H1 (cell line): ENCODE measurements around the gene PHACTR2. TPM values are rescaled to one million over a fixed set of nuclear protein-coding genes. Genes with fewer than 3 reads are reported as not detected.

Source experiments
- CTCF ChIA-PET: fragments of 300-600 bp; sonication (Branson Sonifier 250); formaldehyde crosslinking; loops from one replicate; lab custom pipeline; 2021; ENCODE audit not compliant: partially characterized antibody; lab: Charles Lee
- POLR2A ChIA-PET: fragments of 300-600 bp; sonication (Branson Sonifier 250); formaldehyde crosslinking; loops from one replicate; lab custom pipeline; 2021; ENCODE audit warnings: inconsistent platforms; ENCODE audit not compliant: partially characterized antibody; lab: Charles Lee
- DNase-seq, 2 experiments: peaks; one replicate each; pipeline versions ENCODE4 v3.0.0 to v3.0.0-alpha.2; 2010 to 2022; ENCODE audit warnings: low spot score in 2 of 2, low read depth in 1 of 2, mixed read lengths in 1 of 2
- FAIRE-seq: peaks from 2 replicates; lab custom pipeline; 2011; peaks lifted over from hg19 to GRCh38; lab: Jason Lieb, UNC
- H2AFZ ChIP-seq: 2 replicates; pipeline ENCODE4 v1.8.1; 2012; ENCODE audit warnings: low read length, inconsistent platforms
- H2AK5ac ChIP-seq: 2 replicates; pipeline ENCODE4 v1.6.1; 2013; ENCODE audit warnings: low read depth, low read length
- H2BK120ac ChIP-seq: replicated peaks from 2 replicates; pipeline ENCODE3; 2013; ENCODE audit warnings: low read depth, low read length, inconsistent platforms
- H2BK12ac ChIP-seq: 2 replicates; pipeline ENCODE4 v1.6.1; 2013; ENCODE audit warnings: low read depth, low read length
- H2BK15ac ChIP-seq: 2 replicates; pipeline ENCODE4 v1.6.1; 2013; ENCODE audit warnings: low read length
- H2BK20ac ChIP-seq: 2 replicates; pipeline ENCODE4 v1.6.1; 2013; ENCODE audit warnings: low read length
- H2BK5ac ChIP-seq: 2 replicates; pipeline ENCODE4 v1.6.1; 2013; ENCODE audit warnings: low read depth, low read length
- H3K14ac ChIP-seq: 2 replicates; pipeline ENCODE4 v1.6.1; 2013; ENCODE audit warnings: inconsistent platforms; ENCODE audit not compliant: insufficient read length
- H3K18ac ChIP-seq: 2 replicates; pipeline ENCODE4 v1.6.1; 2013; ENCODE audit warnings: low read length; ENCODE audit errors: extremely low read depth
- H3K23ac ChIP-seq: 2 replicates; pipeline ENCODE4 v1.6.1; 2013; ENCODE audit warnings: inconsistent platforms; ENCODE audit not compliant: insufficient read length
- H3K23me2 ChIP-seq: 2 replicates; pipeline ENCODE4 v1.6.1; 2013; ENCODE audit warnings: low read depth, low read length
- H3K27ac ChIP-seq: 2 replicates; pipeline ENCODE4 v1.6.1; 2011; ENCODE audit warnings: low read depth, low read length, inconsistent platforms
- H3K27me3 ChIP-seq, 4 experiments: replicated peaks in 1 of 4; 1 replicate in 1 of 4; 2 replicates in 3 of 4; pipeline versions ENCODE4 v1.6.1 to v1.8.1; 2011 to 2013; ENCODE audit warnings: low read length in 3 of 4, mild to moderate bottlenecking in 3 of 4, inconsistent platforms in 2 of 4, mixed read lengths in 2 of 4, moderate library complexity in 1 of 4; ENCODE audit not compliant: control insufficient read depth in 3 of 4, insufficient read depth in 3 of 4; ENCODE audit errors: extremely low read depth in 1 of 4
- H3K36me3 ChIP-seq, 4 experiments: 2 replicates each; pipeline versions ENCODE4 v1.6.1 to v1.8.1; 2011 to 2013; ENCODE audit warnings: mild to moderate bottlenecking in 4 of 4, low read length in 3 of 4, moderate library complexity in 2 of 4, control low read depth in 1 of 4, inconsistent platforms in 1 of 4; ENCODE audit not compliant: insufficient read depth in 4 of 4, control insufficient read depth in 2 of 4
- H3K4ac ChIP-seq: replicated peaks from 2 replicates; pipeline ENCODE3; 2013; ENCODE audit warnings: low read length, low read depth, mixed read lengths, inconsistent platforms; ENCODE audit not compliant: insufficient read length
- H3K4me1 ChIP-seq, 4 experiments: replicated peaks in 1 of 4; 1 replicate in 1 of 4; 2 replicates in 3 of 4; pipeline versions ENCODE4 v1.6.1 to v1.8.1; 2011 to 2013; ENCODE audit warnings: low read length in 3 of 4, inconsistent platforms in 2 of 4, mixed read lengths in 1 of 4; ENCODE audit not compliant: insufficient read depth in 4 of 4, control insufficient read depth in 3 of 4
- H3K4me2 ChIP-seq, 2 experiments: 2 replicates each; pipeline versions ENCODE4 v1.6.1 to v1.8.1; 2011 to 2013; ENCODE audit warnings: low read depth in 2 of 2, low read length in 2 of 2, control low read depth in 1 of 2, inconsistent platforms in 1 of 2, mild to moderate bottlenecking in 1 of 2; ENCODE audit not compliant: insufficient read depth in 1 of 2
- H3K4me3 ChIP-seq, 4 experiments: fragments of 200-600, 300-600 bp in 1 of 4; sonication (generic), shearing (Covaris generic), sonication (Bioruptor Twin) in 1 of 4; 2 replicates each; pipeline versions ENCODE4 v1.5.1 to v1.8.1; 2011 to 2016; ENCODE audit warnings: low read length in 4 of 4, low read depth in 3 of 4, control low read depth in 2 of 4, inconsistent platforms in 2 of 4, mild to moderate bottlenecking in 2 of 4, mixed read lengths in 1 of 4, moderate library complexity in 1 of 4; ENCODE audit not compliant: insufficient read depth in 2 of 4; ENCODE audit errors: extremely low read depth in 1 of 4
- H3K56ac ChIP-seq: replicated peaks from 2 replicates; pipeline ENCODE3; 2013; ENCODE audit warnings: low read depth, mild to moderate bottlenecking, mixed read lengths, low read length, inconsistent platforms; ENCODE audit not compliant: insufficient read length
- H3K79me1 ChIP-seq: 2 replicates; pipeline ENCODE4 v1.6.1; 2013; ENCODE audit warnings: low read depth, low read length, control low read depth
- H3K79me2 ChIP-seq, 2 experiments: 2 replicates each; pipeline versions ENCODE4 v1.6.1 to v1.8.1; 2012 to 2013; ENCODE audit warnings: low read length in 2 of 2, mild to moderate bottlenecking in 2 of 2, inconsistent platforms in 1 of 2; ENCODE audit not compliant: insufficient read depth in 2 of 2, control insufficient read depth in 1 of 2
- H3K9ac ChIP-seq, 4 experiments: replicated peaks in 1 of 4; 1 replicate in 1 of 4; 2 replicates in 3 of 4; pipeline versions ENCODE4 v1.6.1 to v1.8.1; 2011 to 2013; ENCODE audit warnings: low read depth in 3 of 4, low read length in 3 of 4, control low read depth in 2 of 4, mild to moderate bottlenecking in 2 of 4, moderate library complexity in 2 of 4, inconsistent platforms in 1 of 4; ENCODE audit errors: extremely low read depth in 1 of 4
- H3K9me3 ChIP-seq, 2 experiments: 2 replicates each; pipeline versions ENCODE4 v1.6.1 to v1.8.1; 2012 to 2013; ENCODE audit warnings: mild to moderate bottlenecking in 2 of 2, moderate library complexity in 2 of 2, control low read depth in 1 of 2, inconsistent platforms in 1 of 2, low read depth in 1 of 2, low read length in 1 of 2, mixed read lengths in 1 of 2; ENCODE audit not compliant: insufficient read depth in 2 of 2
- H4K20me1 ChIP-seq, 2 experiments: replicated peaks in 1 of 2; 2 replicates each; pipeline versions ENCODE3 to v1.8.1; 2011 to 2013; ENCODE audit warnings: inconsistent platforms in 2 of 2, low read length in 2 of 2, mild to moderate bottlenecking in 1 of 2; ENCODE audit not compliant: insufficient read depth in 2 of 2, control insufficient read depth in 1 of 2
- H4K5ac ChIP-seq: 2 replicates; pipeline ENCODE4 v1.6.1; 2013; ENCODE audit warnings: low read length, low read depth, mixed read lengths, inconsistent platforms; ENCODE audit not compliant: insufficient read length
- H4K8ac ChIP-seq: 2 replicates; pipeline ENCODE4 v1.8.0; 2013; ENCODE audit warnings: mild to moderate bottlenecking, moderate library complexity, low read length, inconsistent platforms; ENCODE audit not compliant: insufficient read depth; ENCODE audit errors: extremely low read depth
- H4K91ac ChIP-seq: replicated peaks from 2 replicates; pipeline ENCODE3; 2013; ENCODE audit warnings: low read length, mixed read lengths, inconsistent platforms; ENCODE audit not compliant: insufficient read length
- EGR1 ChIP-seq: IDR thresholded peaks from 2 replicates; pipeline ENCODE4 v1.6.1; 2011; ENCODE audit warnings: low read depth, low read length, borderline replicate concordance
- EP300 ChIP-seq, 2 experiments: IDR thresholded peaks; 1 replicate in 1 of 2; 2 replicates in 1 of 2; pipeline ENCODE4 v1.6.1; 2011 to 2012; ENCODE audit warnings: low read depth in 2 of 2, low read length in 2 of 2, mild to moderate bottlenecking in 2 of 2, borderline replicate concordance in 1 of 2, inconsistent platforms in 1 of 2, moderate library complexity in 1 of 2
- GABPA ChIP-seq: IDR thresholded peaks from 2 replicates; pipeline ENCODE4 v1.6.1; 2011; ENCODE audit warnings: mild to moderate bottlenecking, low read length, moderate library complexity, borderline replicate concordance; ENCODE audit not compliant: insufficient read depth
- POLR2A ChIP-seq, 2 experiments: IDR thresholded peaks; 1 replicate in 1 of 2; 2 replicates in 1 of 2; pipeline ENCODE4 v1.6.1; 2011; ENCODE audit warnings: low read depth in 2 of 2, low read length in 2 of 2, mild to moderate bottlenecking in 2 of 2; ENCODE audit errors: control extremely low read depth in 1 of 2
- ZNF274 ChIP-seq: IDR thresholded peaks from 2 replicates; pipeline ENCODE4 v1.7.0; 2012; ENCODE audit warnings: low read length, borderline replicate concordance; ENCODE audit errors: extremely low read depth
- WGBS, 2 experiments: shearing (Covaris generic) in 1 of 2; methylation state at CpG; one replicate each; pipeline versions ENCODE4 v1.1.6 to v1.1.7; 2013 to 2015; ENCODE audit warnings: low lambda C conversion rate in 2 of 2, mixed read lengths in 2 of 2, inconsistent platforms in 1 of 2, low coverage in 1 of 2, missing lambda C conversion rate in 1 of 2; ENCODE audit not compliant: insufficient replicate concordance in 2 of 2, insufficient coverage in 1 of 2, insufficient read length in 1 of 2; ENCODE audit errors: extremely low coverage in 1 of 2, missing lambda C conversion rate in 1 of 2; 5-methylcytosine and 5-hydroxymethylcytosine counted together
- polyA plus RNA-seq, 7 experiments: library from polyadenylated mRNA; depleted of rRNA in 3 of 7; stranded (reverse) in 5 of 7; unstranded in 2 of 7; fragments of >200 nt in 5 of 7; fragments of 200-250 nt in 2 of 7; gene quantifications; 1 replicate in 5 of 7; 2 replicates in 1 of 7; 4 replicates in 1 of 7; pipeline versions ENCODE4 v1.2.1 to v1.2.3, GENCODE V29; 2011 to 2013; ENCODE audit warnings: missing spikeins in 2 of 7, mixed read lengths in 2 of 7
- total RNA-seq: library from RNA; stranded (reverse); fragmentation: NEBNext Ultra II Directional; extraction: Animal tissue kit (Norgen Biotek cat#: 25700); gene quantifications from 2 replicates; pipeline ENCODE4 v1.2.1, GENCODE V29; 2021
- TF ChIP-seq, protein P1 (sequence below): IDR thresholded peaks from 2 replicates; pipeline ENCODE4 v1.6.1; 2012; ENCODE audit warnings: inconsistent platforms

Gene PHACTR2
- total and polyA plus RNA-seq, 2 of the 8 experiments (the other 6 are each of a cell fraction or from before 2014, with no cell fraction given), result 16.9 to 131 TPM

DNA sequence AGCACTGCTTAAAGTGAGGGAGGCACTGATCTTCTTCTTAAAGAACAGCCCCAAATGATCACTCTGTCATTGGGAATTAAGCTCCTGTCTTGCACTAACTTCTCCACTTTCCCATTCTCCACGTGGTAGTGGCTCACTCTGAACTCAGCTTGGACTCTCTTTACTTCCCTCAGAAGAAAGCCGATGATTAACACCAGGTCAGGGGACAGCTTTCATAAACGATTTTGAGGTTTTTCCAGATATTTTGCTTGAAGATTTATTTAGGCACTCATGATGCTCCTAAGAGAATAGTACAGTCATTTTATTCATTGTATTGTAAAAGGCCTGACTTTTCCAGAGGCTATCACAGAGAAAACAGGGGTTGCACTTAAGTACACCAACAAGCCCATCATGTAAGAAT lies 84.4 kb downstream of the PHACTR2 start:
- TF ChIP-seq ZNF274 (no peak), EGR1 (no peak), POLR2A (IDR thresholded peaks at IDR 0.05; ENCODE audit: control extremely low read depth in 1 of 2, low read depth in 2 of 2, low read length in 2 of 2) (no peak), EP300 (IDR thresholded peaks at IDR 0.05; ENCODE audit: borderline replicate concordance in 1 of 2, low read depth in 2 of 2, low read length in 2 of 2) (no peak), GABPA (no peak)
- TF ChIP-seq, protein P1, sequence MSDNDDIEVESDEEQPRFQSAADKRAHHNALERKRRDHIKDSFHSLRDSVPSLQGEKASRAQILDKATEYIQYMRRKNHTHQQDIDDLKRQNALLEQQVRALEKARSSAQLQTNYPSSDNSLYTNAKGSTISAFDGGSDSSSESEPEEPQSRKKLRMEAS, result no peak
- H2AFZ ChIP-seq, result no peak overlapping the region
- POLR2A ChIA-PET, result interaction anchor here (1.0 to 1.3 kb wide), 3 partner anchors 10 to 81 kb away, joined by 3 to 6 read pairs (median 3); partner anchors contain the start of gene LTV1
- CTCF ChIA-PET, result interaction anchor here (0.7 to 1.1 kb wide), 2 partner anchors 10 to 29 kb away, joined by 3 read pairs; no protein-coding TSS in a partner anchor
- peaks cover 0 to 4% (median 0%) of the 10 kb centered on the region in 4 experiments; a peak in 1 of 7 replicates for H3K4me1 ChIP-seq
- H4K91ac ChIP-seq, result no peak overlapping the region
- no peak overlapping the region for H3K18ac ChIP-seq
- H3K14ac ChIP-seq, result no peak overlapping the region
- H3K27me3 ChIP-seq, result no peaks in the 10 kb centered on the region
- H3K36me3 ChIP-seq, result peaks cover 0 to 41% (median 12%) of the 10 kb centered on the region in 4 experiments; a peak in 6 of 8 replicates
- H3K27ac ChIP-seq, result no peak overlapping the region
- H3K79me1 ChIP-seq, result no peaks in the 10 kb centered on the region; the same call in 1 of the 2 replicates
- no peaks in the 10 kb centered on the region for H3K79me2 ChIP-seq
- no peak overlapping the region for H4K8ac ChIP-seq
- H2BK5ac ChIP-seq, result no peak overlapping the region
- no peak overlapping the region for H2BK20ac ChIP-seq
- DNase-seq (no peak), FAIRE-seq (no peak)
- H3K4me2 ChIP-seq, result no peak overlapping the region
- H3K4me3 ChIP-seq, result no peak overlapping the region
- H3K56ac ChIP-seq, result no peak overlapping the region
- H3K23ac ChIP-seq, result no peak overlapping the region
- H2BK15ac ChIP-seq, result no peak overlapping the region
- no peak overlapping the region for H2AK5ac ChIP-seq
- H2BK120ac ChIP-seq, result no peak overlapping the region
- no peaks in the 10 kb centered on the region for H4K20me1 ChIP-seq
- no peaks in the 10 kb centered on the region for H3K9me3 ChIP-seq
- no peak overlapping the region for H4K5ac ChIP-seq
- no peak overlapping the region for H3K4ac ChIP-seq
- no peak overlapping the region for H3K9ac ChIP-seq
- no peaks in the 10 kb centered on the region for H3K23me2 ChIP-seq
- H2BK12ac ChIP-seq, result no peak overlapping the region
- 87% methylated on average over 3 of the region's 3 CpGs; no CpG with 5 or more reads in 1 of the 2 experiments for WGBS, 2 experiments
